PC-9 (cell line): ENCODE data around the gene TPST2. TPM values are rescaled to one million over a fixed set of nuclear protein-coding genes. Genes with fewer than 3 reads are reported as not detected.

Experiments
- BruUV-seq: library from RNA; stranded (reverse); fragments of 400-500 nt; replicated peaks from 2 replicates; lab custom pipeline; 2021; lab: Mats Ljungman, UMichigan
- CTCF ChIA-PET: fragments of 300-600 bp; sonication (Branson Sonifier 250); formaldehyde crosslinking; loops from one replicate; lab custom pipeline; 2022; ENCODE audit warnings: antibody characterized with exemption; lab: Charles Lee
- POLR2A ChIA-PET: fragments of 300-600 bp; sonication (Branson Sonifier 250); formaldehyde crosslinking; loops from one replicate; lab custom pipeline; 2022; ENCODE audit warnings: antibody characterized with exemption; ENCODE audit not compliant: unreplicated experiment; lab: Charles Lee
- DNase-seq, 2 experiments: peaks; one replicate each; pipeline versions ENCODE4 v3.0.0 to v3.0.0-alpha.2; 2015 to 2022; ENCODE audit warnings: mixed read lengths in 1 of 2
- H2AFZ ChIP-seq: fragments of 200-600 bp; sonication (generic); 2 replicates; pipeline ENCODE4 v1.8.1; 2017; ENCODE audit warnings: antibody characterized with exemption
- H3F3A ChIP-seq: fragments of 200-600 bp; sonication (generic); 2 replicates; pipeline ENCODE4 v1.8.1; 2017; ENCODE audit warnings: antibody characterized with exemption, mild to moderate bottlenecking, low read depth; ENCODE audit not compliant: insufficient read depth
- H3K27ac ChIP-seq: fragments of 200-600 bp; sonication (generic); 2 replicates; pipeline ENCODE4 v1.6.1; 2016; ENCODE audit warnings: mixed run types
- H3K27me3 ChIP-seq: fragments of 200-600 bp; sonication (generic); 2 replicates; pipeline ENCODE4 v1.6.1; 2016; ENCODE audit warnings: low read depth, mixed run types; ENCODE audit not compliant: insufficient read depth
- H3K36me3 ChIP-seq: fragments of 200-600 bp; sonication (generic); 2 replicates; pipeline ENCODE4 v1.6.1; 2016; ENCODE audit warnings: low read depth, mixed run types
- H3K4me1 ChIP-seq: fragments of 200-600 bp; sonication (generic); replicated peaks from 2 replicates; pipeline ENCODE4 v1.6.1; 2016; ENCODE audit warnings: mixed run types; ENCODE audit not compliant: insufficient read depth
- H3K4me2 ChIP-seq: fragments of 200-600 bp; sonication (generic); 2 replicates; pipeline ENCODE4 v1.6.1; 2017; ENCODE audit warnings: mixed run types
- H3K4me3 ChIP-seq: fragments of 200-600 bp; sonication (generic); 2 replicates; pipeline ENCODE4 v1.6.1; 2016; ENCODE audit warnings: mixed run types
- H3K79me2 ChIP-seq: fragments of 200-600 bp; sonication (generic); 2 replicates; pipeline ENCODE4 v1.6.1; 2017; ENCODE audit warnings: low read depth, mixed run types
- H3K9me2 ChIP-seq: fragments of 200-600 bp; sonication (generic); 2 replicates; pipeline ENCODE4 v1.8.1; 2017; ENCODE audit warnings: mild to moderate bottlenecking; ENCODE audit not compliant: insufficient read depth
- H3K9me3 ChIP-seq: fragments of 200-600 bp; sonication (generic); 2 replicates; pipeline ENCODE4 v1.8.1; 2016; ENCODE audit warnings: low read depth; ENCODE audit not compliant: insufficient read depth
- H4K20me1 ChIP-seq: fragments of 200-600 bp; sonication (generic); 2 replicates; pipeline ENCODE4 v1.8.1; 2017; ENCODE audit not compliant: insufficient read depth
- EZH2 ChIP-seq: fragments of 200-600 bp; sonication (generic); IDR thresholded peaks from 2 replicates; pipeline ENCODE4 v1.8.0; 2017; ENCODE audit warnings: antibody characterized with exemption, low read depth
- intact Hi-C: fragments of 100-400 bp; cut with micrococcal nuclease; formaldehyde crosslinking; loops from one replicate; pipeline ENCODE4 v1.10.0; 2022; ENCODE audit not compliant: unreplicated experiment
- total RNA-seq: library from RNA; stranded (reverse); gene quantifications from 2 replicates; pipeline ENCODE4 v1.2.3, GENCODE V29; 2021
- TF ChIP-seq, protein P1 (sequence below): fragments of 200-600 bp; sonication (generic); conservative IDR thresholded peaks from 2 replicates; pipeline ENCODE4 v1.6.1; 2017; ENCODE audit warnings: mixed run types, antibody characterized with exemption, mild to moderate bottlenecking, moderate library complexity

TPST2 gene
- total RNA-seq, 1 experiment from 2014 or later: 13.5 TPM

DNA sequence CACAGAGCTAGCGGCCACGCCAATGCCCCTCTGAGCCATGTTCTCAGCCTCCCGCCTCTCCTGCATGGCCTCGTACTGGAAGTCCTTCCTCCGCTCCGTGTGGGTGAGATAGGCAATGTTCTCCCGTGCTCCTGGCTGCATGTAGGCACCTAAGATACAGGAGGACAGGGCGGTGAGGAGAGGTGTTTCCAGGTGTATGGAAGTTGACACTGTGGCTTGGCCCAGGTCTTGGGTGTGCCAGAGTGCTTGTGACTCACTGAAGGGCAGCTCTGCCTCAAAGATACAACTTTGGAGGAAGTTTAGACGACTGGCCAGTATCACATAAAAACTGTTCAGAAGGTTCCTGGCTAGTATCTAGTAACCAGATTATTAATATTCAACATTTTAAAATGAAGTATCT lies 97.7 kb downstream of the TPST2 start:
- H4K20me1 ChIP-seq: no peaks in the 10 kb centered on the region
- H3K9me2 ChIP-seq: no peaks in the 10 kb centered on the region
- BruUV-seq: no TSS peak
- no peak overlapping the region for H2AFZ ChIP-seq
- no peak overlapping the region for H3K4me3 ChIP-seq
- peaks cover 34% of the 10 kb centered on the region for H3K36me3 ChIP-seq
- H3K79me2 ChIP-seq: no peaks in the 10 kb centered on the region
- no peaks in the 10 kb centered on the region for H3K4me1 ChIP-seq
- POLR2A ChIA-PET: no interaction called here
- peaks cover 6% of the 10 kb centered on the region; the same call in 1 of the 2 replicates for H3F3A ChIP-seq
- no peak for DNase-seq
- H3K4me2 ChIP-seq: no peak overlapping the region
- intact Hi-C loops: no loop called here
- no peaks in the 10 kb centered on the region for H3K27me3 ChIP-seq
- H3K9me3 ChIP-seq: no peaks in the 10 kb centered on the region
- no peak overlapping the region for H3K27ac ChIP-seq
- CTCF ChIA-PET: no interaction called here
- no peak for TF ChIP-seq EZH2
- TF ChIP-seq, protein P1, sequence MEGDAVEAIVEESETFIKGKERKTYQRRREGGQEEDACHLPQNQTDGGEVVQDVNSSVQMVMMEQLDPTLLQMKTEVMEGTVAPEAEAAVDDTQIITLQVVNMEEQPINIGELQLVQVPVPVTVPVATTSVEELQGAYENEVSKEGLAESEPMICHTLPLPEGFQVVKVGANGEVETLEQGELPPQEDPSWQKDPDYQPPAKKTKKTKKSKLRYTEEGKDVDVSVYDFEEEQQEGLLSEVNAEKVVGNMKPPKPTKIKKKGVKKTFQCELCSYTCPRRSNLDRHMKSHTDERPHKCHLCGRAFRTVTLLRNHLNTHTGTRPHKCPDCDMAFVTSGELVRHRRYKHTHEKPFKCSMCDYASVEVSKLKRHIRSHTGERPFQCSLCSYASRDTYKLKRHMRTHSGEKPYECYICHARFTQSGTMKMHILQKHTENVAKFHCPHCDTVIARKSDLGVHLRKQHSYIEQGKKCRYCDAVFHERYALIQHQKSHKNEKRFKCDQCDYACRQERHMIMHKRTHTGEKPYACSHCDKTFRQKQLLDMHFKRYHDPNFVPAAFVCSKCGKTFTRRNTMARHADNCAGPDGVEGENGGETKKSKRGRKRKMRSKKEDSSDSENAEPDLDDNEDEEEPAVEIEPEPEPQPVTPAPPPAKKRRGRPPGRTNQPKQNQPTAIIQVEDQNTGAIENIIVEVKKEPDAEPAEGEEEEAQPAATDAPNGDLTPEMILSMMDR: no peak

DNA sequence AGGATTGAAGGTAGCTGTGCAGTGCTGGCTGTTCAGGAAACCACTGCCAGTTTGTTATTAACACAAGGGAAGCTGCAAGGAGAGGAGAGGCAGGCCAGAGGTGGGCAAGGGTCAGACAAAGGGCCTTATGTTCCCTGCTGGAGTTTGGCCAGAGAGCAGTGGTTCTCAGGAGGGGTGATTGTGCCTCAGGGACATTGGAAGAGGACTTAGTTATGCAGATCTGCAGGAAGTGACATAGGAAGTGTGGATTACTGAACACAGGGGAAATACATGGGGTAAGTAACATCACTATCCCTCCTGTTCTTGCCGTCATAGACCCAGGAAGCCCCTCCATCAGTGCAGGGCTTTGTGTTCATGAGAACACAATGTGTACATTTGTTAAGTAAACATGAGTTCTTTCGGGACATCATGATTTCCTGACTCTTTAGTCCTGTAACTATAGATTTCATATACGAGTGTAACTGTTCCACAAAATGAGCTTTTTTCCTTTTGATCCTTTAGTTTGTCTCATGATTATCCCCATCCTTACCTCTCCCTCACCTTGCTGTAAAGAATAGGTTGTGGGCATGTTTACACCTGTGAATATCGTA lies 100.4 kb downstream of the TPST2 start:
- H3K27me3 ChIP-seq: no peaks in the 10 kb centered on the region
- ChIA-PET POLR2A (no interaction called here), CTCF (no interaction called here)
- H3K36me3 ChIP-seq: peaks cover 15% of the 10 kb centered on the region
- H3K27ac ChIP-seq: no peak overlapping the region
- intact Hi-C loops: no loop called here
- no peaks in the 10 kb centered on the region for H4K20me1 ChIP-seq
- no peaks in the 10 kb centered on the region for H3K9me3 ChIP-seq
- H2AFZ ChIP-seq: no peak overlapping the region
- H3K4me2 ChIP-seq: no peak overlapping the region
- H3F3A ChIP-seq: peaks cover 6% of the 10 kb centered on the region; the same call in 1 of the 2 replicates
- no peak for DNase-seq
- peaks cover 13% of the 10 kb centered on the region for H3K79me2 ChIP-seq
- H3K4me1 ChIP-seq: peaks cover 6% of the 10 kb centered on the region; the same call in 1 of the 2 replicates
- TF ChIP-seq, protein P1: no peak
- no peak for TF ChIP-seq EZH2
- no peak overlapping the region for H3K4me3 ChIP-seq
- BruUV-seq: no TSS peak
- no peaks in the 10 kb centered on the region for H3K9me2 ChIP-seq

DNA sequence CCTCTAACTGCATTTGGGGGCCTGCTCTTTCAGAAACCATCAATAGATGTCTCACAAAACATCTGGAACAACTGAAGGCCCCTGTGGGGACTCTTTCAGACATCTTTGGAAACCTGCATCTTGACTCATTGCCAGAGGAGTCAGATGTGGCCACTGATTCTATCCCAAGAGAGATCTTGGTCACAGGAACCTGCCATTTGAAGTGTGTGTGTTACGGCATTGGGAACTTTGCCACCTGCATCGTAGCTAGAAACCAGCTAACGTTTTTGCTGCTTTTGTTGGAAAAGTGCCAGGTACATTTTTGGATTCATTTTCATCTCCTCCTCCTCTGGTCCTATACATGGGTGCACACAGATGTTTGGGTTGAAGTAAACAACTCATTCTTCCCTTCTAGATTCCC lies 101.9 kb downstream of the TPST2 start:
- H3K36me3 ChIP-seq: peaks cover 7% of the 10 kb centered on the region; the same call in 1 of the 2 replicates

More for the DNA sequence above, 101.9 kb downstream of the TPST2 start:
- ChIA-PET CTCF (no interaction called here), POLR2A (no interaction called here)
- H3K79me2 ChIP-seq: peaks cover 23% of the 10 kb centered on the region
- no peaks in the 10 kb centered on the region for H4K20me1 ChIP-seq
- BruUV-seq: no TSS peak
- no peak overlapping the region for H3K4me2 ChIP-seq
- no peaks in the 10 kb centered on the region for H3K9me3 ChIP-seq
- intact Hi-C loops: no loop called here
- peaks cover 10% of the 10 kb centered on the region for H3K4me1 ChIP-seq
- no peak for DNase-seq
- no peak for TF ChIP-seq EZH2
- TF ChIP-seq, protein P1: no peak
- no peaks in the 10 kb centered on the region for H3K27me3 ChIP-seq
- H3K4me3 ChIP-seq: no peak overlapping the region
- H3F3A ChIP-seq: peaks cover 6% of the 10 kb centered on the region; the same call in 1 of the 2 replicates
- H3K9me2 ChIP-seq: no peaks in the 10 kb centered on the region
- no peak overlapping the region for H3K27ac ChIP-seq
- no peak overlapping the region for H2AFZ ChIP-seq
